GM12878 (cell line): ENCODE data around the gene COQ8B. TPM values are rescaled to one million over a fixed set of nuclear protein-coding genes. Genes with fewer than 3 reads are reported as not detected.
A peak's percentile ranks its signal among the peaks of the same experiment; 100 is the strongest.

Source experiments
- BMI1 ChIP-seq: fragments of 450-650 bp; IDR thresholded peaks from 2 replicates; pipeline ENCODE4 v1.6.1; 2016; ENCODE audit warnings: mild to moderate bottlenecking, moderate library complexity, borderline replicate concordance
- CBX5 ChIP-seq: sonication (generic); IDR thresholded peaks from 2 replicates; pipeline ENCODE4 v1.6.1; 2016; ENCODE audit warnings: low read depth, moderate library complexity, mild to moderate bottlenecking, inconsistent platforms
- CHD4 ChIP-seq: fragments of 200-600 bp; sonication (generic); IDR thresholded peaks from 2 replicates; pipeline ENCODE4 v1.6.1; 2016; ENCODE audit warnings: mild to moderate bottlenecking
- DPF2 ChIP-seq: fragments of 450-650 bp; IDR thresholded peaks from 2 replicates; pipeline ENCODE4 v1.6.1; 2017; ENCODE audit warnings: mild to moderate bottlenecking
- FOS ChIP-seq: IDR thresholded peaks from 3 replicates; pipeline ENCODE4 v1.6.1; 2011; ENCODE audit warnings: borderline replicate concordance; ENCODE audit not compliant: insufficient read length; ENCODE audit errors: extremely low read depth
- GATAD2B ChIP-seq: fragments of 450-650 bp; conservative IDR thresholded peaks from 2 replicates; pipeline ENCODE4 v1.6.1; 2017; ENCODE audit warnings: low read depth, mild to moderate bottlenecking, moderate library complexity
- IKZF1 ChIP-seq: fragments of 450-650 bp; conservative IDR thresholded peaks from 2 replicates; pipeline ENCODE4 v1.6.1; 2017; ENCODE audit warnings: antibody characterized with exemption, mild to moderate bottlenecking
- IRF4 ChIP-seq: IDR thresholded peaks from 2 replicates; pipeline ENCODE4 v1.6.1; 2011; ENCODE audit warnings: low read depth, low read length
- NFIC ChIP-seq: IDR thresholded peaks from 2 replicates; pipeline ENCODE4 v1.6.1; 2012; ENCODE audit warnings: low read depth, mild to moderate bottlenecking, inconsistent platforms, low read length, moderate library complexity
- PAX8 ChIP-seq: fragments of 450-650 bp; IDR thresholded peaks from 2 replicates; pipeline ENCODE4 v1.6.1; 2017; ENCODE audit warnings: mild to moderate bottlenecking, moderate library complexity
- PRDM15 ChIP-seq: fragments of 450-650 bp; formaldehyde crosslinking; IDR thresholded peaks from 2 replicates; pipeline ENCODE4 v1.4.0; 2020; ENCODE audit warnings: mild to moderate bottlenecking, moderate library complexity
- RAD21 ChIP-seq: IDR thresholded peaks from 2 replicates; pipeline ENCODE4 v1.6.1; 2011; ENCODE audit warnings: mild to moderate bottlenecking, low read depth, low read length, moderate library complexity; ENCODE audit not compliant: insufficient read depth
- RBBP5 ChIP-seq: fragments of 200-600 bp; sonication (generic); conservative IDR thresholded peaks from 2 replicates; pipeline ENCODE4 v1.6.1; 2016
- RUNX3 ChIP-seq: IDR thresholded peaks from 2 replicates; pipeline ENCODE4 v1.6.1; 2012; ENCODE audit warnings: low read length, inconsistent platforms
- SMAD1 ChIP-seq: fragments of 450-650 bp; IDR thresholded peaks from 2 replicates; pipeline ENCODE4 v1.6.1; 2018; ENCODE audit warnings: mild to moderate bottlenecking, low read depth; ENCODE audit not compliant: partially characterized antibody
- SMAD5 ChIP-seq: IDR thresholded peaks from 2 replicates; pipeline ENCODE4 v1.6.1; 2016; ENCODE audit warnings: antibody characterized with exemption, low read depth
- SMARCA5 ChIP-seq: fragments of 450-650 bp; IDR thresholded peaks from 2 replicates; pipeline ENCODE4 v1.6.1; 2017; ENCODE audit warnings: mild to moderate bottlenecking
- SREBF2 ChIP-seq: IDR thresholded peaks from 2 replicates; pipeline ENCODE4 v1.6.1; 2012; ENCODE audit warnings: mild to moderate bottlenecking, low read length
- SUZ12 ChIP-seq: fragments of 200-600 bp; sonication (generic); IDR thresholded peaks from one replicate; pipeline ENCODE4 v1.6.1; 2018; ENCODE audit warnings: antibody characterized with exemption, mild to moderate bottlenecking; ENCODE audit not compliant: unreplicated experiment
- ZNF24 ChIP-seq: fragments of 450-650 bp; IDR thresholded peaks from 2 replicates; pipeline ENCODE4 v1.6.1; 2017; ENCODE audit warnings: antibody characterized with exemption, mild to moderate bottlenecking
- ZNF384 ChIP-seq: IDR thresholded peaks from 2 replicates; pipeline ENCODE4 v1.6.1; 2012; ENCODE audit warnings: low read depth, mild to moderate bottlenecking, low read length, improper control_type of control experiment, borderline replicate concordance
- polyA plus RNA-seq, 11 experiments: library from polyadenylated mRNA; depleted of rRNA in 4 of 11; unstranded in 6 of 11; stranded (reverse) in 5 of 11; fragments of >200 nt; fragmentation: Nextera tagmentation in 4 of 11; fragmentation: Illumina TruSeq in 1 of 11; extraction: Ambion mirVana in 4 of 11; extraction: Trizol in 1 of 11; gene quantifications; 1 replicate in 1 of 11; 2 replicates in 10 of 11; pipeline versions ENCODE4 v1.2.1 to v1.2.3, GENCODE V29; 2011 to 2016; ENCODE audit warnings: inconsistent platforms in 2 of 11, missing spikeins in 2 of 11, low read depth in 1 of 11
- total RNA-seq, 4 experiments: library from RNA; depleted of rRNA in 3 of 4; stranded (reverse); fragments of >200 nt in 3 of 4; fragmentation: Illumina TruSeq in 1 of 4; extraction: Trizol in 1 of 4; gene quantifications; 2 replicates each; pipeline versions ENCODE4 v1.2.1 to v1.2.3, GENCODE V29; 2013 to 2021
- TF ChIP-seq, protein P1 (sequence below): IDR thresholded peaks from 2 replicates; pipeline ENCODE4 v1.6.1; 2012; ENCODE audit warnings: low read depth, low read length, improper control_type of control experiment
- TF ChIP-seq, protein P2 (sequence below): fragments of 450-650 bp; IDR thresholded peaks from 2 replicates; pipeline ENCODE4 v1.6.1; 2014; ENCODE audit warnings: mild to moderate bottlenecking
- TF ChIP-seq, protein P3 (sequence below): fragments of 450-650 bp; IDR thresholded peaks from 2 replicates; pipeline ENCODE4 v1.6.1; 2017; ENCODE audit warnings: mild to moderate bottlenecking, low read depth, inconsistent platforms; ENCODE audit not compliant: poor library complexity, severe bottlenecking

Gene COQ8B
- total and polyA plus RNA-seq, 10 of the 15 experiments (the other 5 are each of a cell fraction or from before 2014, with no cell fraction given): 0.39 to 37.1 (median 16.8) TPM

- no peak for TF ChIP-seq BMI1
- no peak for TF ChIP-seq SREBF2
- TF ChIP-seq RAD21: no peak
- no peak for TF ChIP-seq CBX5
- TF ChIP-seq SMAD1: no peak
- no peak for TF ChIP-seq PRDM15 (CRISPR knock-in tag)
- peak; percentile 46; the same call in 1 of the 2 replicates for TF ChIP-seq IKZF1
- TF ChIP-seq RUNX3: no peak
- TF ChIP-seq RBBP5: no peak
- TF ChIP-seq NFIC: no peak
- no peak for TF ChIP-seq FOS
- no peak for TF ChIP-seq SMARCA5
- no peak for TF ChIP-seq IRF4
- no peak for TF ChIP-seq PAX8
- TF ChIP-seq DPF2: peak; percentile 47
- 0 out of 2 replicates have a peak, but pooled peaks have one; percentile 11 for TF ChIP-seq ZNF24
- TF ChIP-seq, protein P1, sequence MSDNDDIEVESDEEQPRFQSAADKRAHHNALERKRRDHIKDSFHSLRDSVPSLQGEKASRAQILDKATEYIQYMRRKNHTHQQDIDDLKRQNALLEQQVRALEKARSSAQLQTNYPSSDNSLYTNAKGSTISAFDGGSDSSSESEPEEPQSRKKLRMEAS: no peak
- TF ChIP-seq, protein P2, sequence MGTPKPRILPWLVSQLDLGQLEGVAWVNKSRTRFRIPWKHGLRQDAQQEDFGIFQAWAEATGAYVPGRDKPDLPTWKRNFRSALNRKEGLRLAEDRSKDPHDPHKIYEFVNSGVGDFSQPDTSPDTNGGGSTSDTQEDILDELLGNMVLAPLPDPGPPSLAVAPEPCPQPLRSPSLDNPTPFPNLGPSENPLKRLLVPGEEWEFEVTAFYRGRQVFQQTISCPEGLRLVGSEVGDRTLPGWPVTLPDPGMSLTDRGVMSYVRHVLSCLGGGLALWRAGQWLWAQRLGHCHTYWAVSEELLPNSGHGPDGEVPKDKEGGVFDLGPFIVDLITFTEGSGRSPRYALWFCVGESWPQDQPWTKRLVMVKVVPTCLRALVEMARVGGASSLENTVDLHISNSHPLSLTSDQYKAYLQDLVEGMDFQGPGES: no peak
- TF ChIP-seq SMAD5: no peak
- TF ChIP-seq SUZ12: no peak
- TF ChIP-seq CHD4: no peak
- TF ChIP-seq ZNF384: no peak
- TF ChIP-seq GATAD2B: no peak
- TF ChIP-seq, protein P3, sequence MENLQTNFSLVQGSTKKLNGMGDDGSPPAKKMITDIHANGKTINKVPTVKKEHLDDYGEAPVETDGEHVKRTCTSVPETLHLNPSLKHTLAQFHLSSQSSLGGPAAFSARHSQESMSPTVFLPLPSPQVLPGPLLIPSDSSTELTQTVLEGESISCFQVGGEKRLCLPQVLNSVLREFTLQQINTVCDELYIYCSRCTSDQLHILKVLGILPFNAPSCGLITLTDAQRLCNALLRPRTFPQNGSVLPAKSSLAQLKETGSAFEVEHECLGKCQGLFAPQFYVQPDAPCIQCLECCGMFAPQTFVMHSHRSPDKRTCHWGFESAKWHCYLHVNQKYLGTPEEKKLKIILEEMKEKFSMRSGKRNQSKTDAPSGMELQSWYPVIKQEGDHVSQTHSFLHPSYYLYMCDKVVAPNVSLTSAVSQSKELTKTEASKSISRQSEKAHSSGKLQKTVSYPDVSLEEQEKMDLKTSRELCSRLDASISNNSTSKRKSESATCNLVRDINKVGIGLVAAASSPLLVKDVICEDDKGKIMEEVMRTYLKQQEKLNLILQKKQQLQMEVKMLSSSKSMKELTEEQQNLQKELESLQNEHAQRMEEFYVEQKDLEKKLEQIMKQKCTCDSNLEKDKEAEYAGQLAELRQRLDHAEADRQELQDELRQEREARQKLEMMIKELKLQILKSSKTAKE: no peak
These were observed 26.5 kb downstream of the COQ8B start, which contains the start of gene NUMBL (continued) for GRCh38 chr19:40690050-40690692.
